GM12891 (cell line): Measurements from ENCODE around the gene MSLN.

Experiments used
- POLR2AphosphoS5 ChIP-seq: IDR thresholded peaks from 2 replicates; pipeline ENCODE4 v1.6.1; 2011; ENCODE audit warnings: low read depth, low read length, control low read depth
- SPI1 ChIP-seq: IDR thresholded peaks from 2 replicates; pipeline ENCODE4 v1.6.1; 2011; ENCODE audit warnings: low read depth, low read length, control low read depth

GRCh38 chr16:813916-814412, 53.4 kb downstream of the MSLN start:
- TF ChIP-seq POLR2AphosphoS5 (no peak), SPI1 (no peak)
